ENCODE results near the gene QSER1.
"Not testable (repeated sequence)": the region's sequence is repeated elsewhere in the genome, so short reads cannot be mapped to it uniquely, and the experiment has no call there.

Gene QSER1

GRCh38 chr11:33001281-33001680, 108.7 kb downstream of the QSER1 start:
- no peak for DNase-seq (ENCODE audit: low spot score)

- no peak for DNase-seq (ENCODE audit: low spot score)
Observed at GRCh38 chr11:33001751-33002542, 109.3 kb downstream of the QSER1 start.

GRCh38 chr11:33005175-33005574, 112.6 kb downstream of the QSER1 start:
- DNase-seq (ENCODE audit: low spot score), result no peak

- no peak for DNase-seq (ENCODE audit: low spot score)
Observed at GRCh38 chr11:33006010-33006409, 113.4 kb downstream of the QSER1 start.

GRCh38 chr11:33013755-33014154, 121.1 kb downstream of the QSER1 start:
- no peak for DNase-seq (ENCODE audit: low spot score)

GRCh38 chr11:33015621-33016551, 123.3 kb downstream of the QSER1 start, which contains the start of gene DEPDC7:
Gene DEPDC7, plus strand, starts transcription at chr11:33015878. Its CDS starts 78 bp downstream, at chr11:33015956.
- DNase-seq (ENCODE audit: low spot score), result peak; percentile 83

- no peak for DNase-seq (ENCODE audit: low spot score)
Observed at GRCh38 chr11:33016654-33017053, 124.0 kb downstream of the QSER1 start.

GRCh38 chr11:33017478-33017877, 124.9 kb downstream of the QSER1 start:
- DNase-seq (ENCODE audit: low spot score), result no peak

- DNase-seq (ENCODE audit: low spot score), result no peak
Observed at GRCh38 chr11:33017965-33018364, 125.4 kb downstream of the QSER1 start.

GRCh38 chr11:33018840-33019239, 126.2 kb downstream of the QSER1 start:
- DNase-seq (ENCODE audit: low spot score), result no peak

GRCh38 chr11:33021501-33021900, 128.9 kb downstream of the QSER1 start:
- DNase-seq (ENCODE audit: low spot score), result no peak

GRCh38 chr11:33021937-33022336, 129.3 kb downstream of the QSER1 start:
- no peak for DNase-seq (ENCODE audit: low spot score)

GRCh38 chr11:33025339-33025722, 132.7 kb downstream of the QSER1 start:
- DNase-seq (ENCODE audit: low spot score), result no peak

- no peak for DNase-seq (ENCODE audit: low spot score)
Observed at GRCh38 chr11:33027233-33027632, 134.6 kb downstream of the QSER1 start.

GRCh38 chr11:33027846-33028536, 135.4 kb downstream of the QSER1 start:
- DNase-seq (ENCODE audit: low spot score), result no peak

- no peak for DNase-seq (ENCODE audit: low spot score)
Observed at GRCh38 chr11:33028537-33028914, 135.9 kb downstream of the QSER1 start.

GRCh38 chr11:33029218-33029617, 136.6 kb downstream of the QSER1 start:
- DNase-seq (ENCODE audit: low spot score), result not testable (repeated sequence)
